ENCODE measurements around the gene AUP1. TPM values are rescaled to one million over a fixed set of nuclear protein-coding genes. Genes with fewer than 3 reads are reported as not detected.
A peak's percentile ranks its signal among the peaks of the same experiment; 100 is the strongest.

AUP1 gene
- total RNA-seq, 1 donor from 2014 or later: 57.4 TPM

GRCh38 chr2:74515981-74516633 is 13.4 kb downstream of the AUP1 start:
- no peak overlapping the region for H3K27ac ChIP-seq (ENCODE audit: low read depth, low read length)
- no peaks in the 10 kb centered on the region for H3K9me3 ChIP-seq (ENCODE audit: control insufficient read depth in 3 of 3, low read length in 3 of 3)
- H3K27me3 ChIP-seq (ENCODE audit: control insufficient read depth in 3 of 3, insufficient read depth in 3 of 3, low read length in 3 of 3): peaks cover 88 to 93% (median 91%) of the 10 kb centered on the region in 3 donors
- H3K4me3 ChIP-seq (ENCODE audit: low read length in 3 of 3): peak overlapping the region; percentile 9 to 57 (median 41)
- no peak overlapping the region for H3K9ac ChIP-seq (ENCODE audit: low read depth in 1 of 3, low read length in 3 of 3)
- peaks cover 12 to 15% (median 15%) of the 10 kb centered on the region in 3 donors for H3K4me1 ChIP-seq (ENCODE audit: control insufficient read depth in 3 of 3, insufficient read depth in 3 of 3, low read length in 3 of 3)
- H3K36me3 ChIP-seq (ENCODE audit: control insufficient read depth in 3 of 3, insufficient read depth in 3 of 3, low read length in 3 of 3): no peaks in the 10 kb centered on the region

DNA sequence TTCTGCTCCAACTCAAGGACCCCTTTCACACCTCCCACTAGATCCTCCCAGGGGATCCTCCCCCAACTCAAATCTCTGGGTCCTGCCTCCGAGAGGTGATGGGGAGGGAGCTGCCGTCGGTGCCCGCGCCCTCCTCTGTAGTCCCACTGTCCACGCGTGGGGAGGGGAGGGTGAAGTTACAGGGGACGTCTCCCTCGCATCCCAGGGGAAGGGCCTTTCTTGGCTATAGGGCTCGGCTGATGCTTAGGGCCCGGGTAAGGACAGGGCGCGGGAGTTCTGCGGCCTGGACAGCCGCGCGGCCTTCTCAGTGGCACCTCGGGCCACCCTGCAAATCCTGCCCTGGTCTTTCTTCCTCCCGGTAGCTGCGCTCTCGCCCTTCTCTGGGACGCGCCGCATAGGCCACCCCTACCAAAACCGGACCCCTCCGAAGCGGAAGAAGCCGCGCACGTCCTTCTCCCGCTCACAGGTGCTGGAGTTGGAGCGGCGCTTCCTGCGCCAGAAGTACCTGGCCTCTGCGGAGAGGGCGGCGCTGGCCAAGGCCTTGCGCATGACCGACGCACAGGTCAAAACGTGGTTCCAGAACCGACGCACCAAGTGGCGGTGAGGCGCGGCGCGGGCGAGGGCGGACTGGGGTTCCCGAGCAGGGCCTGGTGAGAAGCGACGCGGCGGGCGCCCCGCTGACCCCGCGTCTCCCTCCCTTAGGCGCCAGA is 14.1 kb downstream of the AUP1 start:
- Histone ChIP-seq H3K27ac (ENCODE audit: low read depth, low read length) (no peak overlapping the region), H3K9ac (ENCODE audit: low read depth in 1 of 3, low read length in 3 of 3) (no peak overlapping the region), H3K36me3 (ENCODE audit: control insufficient read depth in 3 of 3, insufficient read depth in 3 of 3, low read length in 3 of 3) (no peaks in the 10 kb centered on the region), H3K27me3 (ENCODE audit: control insufficient read depth in 3 of 3, insufficient read depth in 3 of 3, low read length in 3 of 3) (peaks cover 93 to 94% (median 94%) of the 10 kb centered on the region in 3 donors), H3K9me3 (ENCODE audit: control insufficient read depth in 3 of 3, low read length in 3 of 3) (no peaks in the 10 kb centered on the region), H3K4me1 (ENCODE audit: control insufficient read depth in 3 of 3, insufficient read depth in 3 of 3, low read length in 3 of 3) (peaks cover 12 to 15% (median 15%) of the 10 kb centered on the region in 3 donors), H3K4me3 (ENCODE audit: low read length in 3 of 3) (peak overlapping the region in 2 of 3 donors; percentile 35 to 57)

GRCh38 chr2:74514368-74515270 is 14.9 kb downstream of the AUP1 start, which contains the start of gene TLX2:
TLX2 (plus strand) TSS chr2:74514450; CDS start chr2:74514807, 357 bp downstream.
- Histone ChIP-seq H3K27ac (ENCODE audit: low read depth, low read length) (no peak within 1 kb of the TSS), H3K27me3 (ENCODE audit: control insufficient read depth in 3 of 3, insufficient read depth in 3 of 3, low read length in 3 of 3) (peaks cover 89 to 93% (median 93%) of the 10 kb centered on the region in 3 donors), H3K36me3 (ENCODE audit: control insufficient read depth in 3 of 3, insufficient read depth in 3 of 3, low read length in 3 of 3) (no peaks in the 10 kb centered on the region), H3K4me1 (ENCODE audit: control insufficient read depth in 3 of 3, insufficient read depth in 3 of 3, low read length in 3 of 3) (peaks cover 12 to 15% (median 15%) of the 10 kb centered on the region in 3 donors), H3K9me3 (ENCODE audit: control insufficient read depth in 3 of 3, low read length in 3 of 3) (no peaks in the 10 kb centered on the region), H3K9ac (ENCODE audit: low read depth in 1 of 3, low read length in 3 of 3) (no peak within 1 kb of the TSS), H3K4me3 (ENCODE audit: low read length in 3 of 3) (no peak within 1 kb of the TSS)

- peaks cover 12 to 15% (median 15%) of the 10 kb centered on the region in 3 donors for H3K4me1 ChIP-seq (ENCODE audit: control insufficient read depth in 3 of 3, insufficient read depth in 3 of 3, low read length in 3 of 3)
- H3K27me3 ChIP-seq (ENCODE audit: control insufficient read depth in 3 of 3, insufficient read depth in 3 of 3, low read length in 3 of 3): peaks cover 84 to 87% (median 85%) of the 10 kb centered on the region in 3 donors
- no peaks in the 10 kb centered on the region for H3K9me3 ChIP-seq (ENCODE audit: control insufficient read depth in 3 of 3, low read length in 3 of 3)
- no peak overlapping the region for H3K27ac ChIP-seq (ENCODE audit: low read depth, low read length)
- no peaks in the 10 kb centered on the region for H3K36me3 ChIP-seq (ENCODE audit: control insufficient read depth in 3 of 3, insufficient read depth in 3 of 3, low read length in 3 of 3)
- H3K9ac ChIP-seq (ENCODE audit: low read depth in 1 of 3, low read length in 3 of 3): no peak overlapping the region
- H3K4me3 ChIP-seq (ENCODE audit: low read length in 3 of 3): no peak overlapping the region
Measured at GRCh38 chr2:74513605-74514367, 15.7 kb downstream of the AUP1 start.

GRCh38 chr2:74512744-74513604 is 16.5 kb downstream of the AUP1 start:
- Histone ChIP-seq H3K9ac (ENCODE audit: low read depth in 1 of 3, low read length in 3 of 3) (no peak overlapping the region), H3K4me1 (ENCODE audit: control insufficient read depth in 3 of 3, insufficient read depth in 3 of 3, low read length in 3 of 3) (peaks cover 12 to 18% (median 18%) of the 10 kb centered on the region in 3 donors), H3K27me3 (ENCODE audit: control insufficient read depth in 3 of 3, insufficient read depth in 3 of 3, low read length in 3 of 3) (peaks cover 76 to 79% (median 77%) of the 10 kb centered on the region in 3 donors), H3K4me3 (ENCODE audit: low read length in 3 of 3) (no peak overlapping the region), H3K9me3 (ENCODE audit: control insufficient read depth in 3 of 3, low read length in 3 of 3) (no peaks in the 10 kb centered on the region), H3K36me3 (ENCODE audit: control insufficient read depth in 3 of 3, insufficient read depth in 3 of 3, low read length in 3 of 3) (no peaks in the 10 kb centered on the region), H3K27ac (ENCODE audit: low read depth, low read length) (no peak overlapping the region)

DNA sequence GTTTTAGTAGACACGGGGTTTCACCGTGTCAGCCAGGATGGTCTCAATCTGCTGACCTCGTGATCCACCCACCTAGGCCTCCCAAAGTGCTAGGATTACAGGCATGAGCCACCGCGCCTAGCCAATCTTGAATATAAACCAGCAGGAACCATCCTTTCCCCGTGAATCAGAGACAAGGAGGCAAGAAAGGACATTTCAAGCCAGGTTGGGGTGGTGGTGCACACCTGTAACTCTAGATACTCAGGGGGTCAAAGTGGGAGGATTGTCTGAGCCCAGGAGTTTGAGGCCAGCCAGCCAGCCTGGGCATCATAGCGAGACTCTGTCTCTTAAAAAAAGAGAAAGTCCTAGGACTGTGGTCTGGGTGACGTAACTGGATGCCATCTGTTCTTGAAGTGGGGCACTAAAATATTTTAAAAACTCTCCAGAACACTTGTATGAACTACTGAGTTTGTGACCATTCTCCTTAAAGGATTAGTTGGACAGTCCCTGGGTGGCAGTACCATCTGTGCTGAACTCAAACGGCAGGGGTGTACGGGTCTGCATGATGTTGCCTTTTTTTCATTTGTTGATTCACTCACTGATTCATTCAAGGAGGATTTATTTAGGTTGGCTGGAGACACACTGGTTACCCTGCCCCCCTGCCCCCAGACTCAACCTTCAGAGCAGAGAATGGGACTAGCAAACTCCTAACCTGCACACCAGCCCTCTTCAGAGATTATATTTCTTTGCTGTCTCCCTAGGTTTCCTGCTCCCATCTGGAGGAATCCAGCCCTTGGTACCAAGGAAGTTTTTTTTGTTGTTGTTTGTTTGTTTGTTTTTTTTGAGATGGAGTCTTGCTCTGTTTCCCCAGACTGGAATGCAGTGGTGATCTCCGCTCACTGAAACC is 18.2 kb downstream of the AUP1 start:
- Histone ChIP-seq H3K9ac (ENCODE audit: low read depth in 1 of 3, low read length in 3 of 3) (no peak overlapping the region), H3K9me3 (ENCODE audit: control insufficient read depth in 3 of 3, low read length in 3 of 3) (no peaks in the 10 kb centered on the region), H3K36me3 (ENCODE audit: control insufficient read depth in 3 of 3, insufficient read depth in 3 of 3, low read length in 3 of 3) (peaks cover 0 to 5% (median 4%) of the 10 kb centered on the region in 3 donors), H3K4me1 (ENCODE audit: control insufficient read depth in 3 of 3, insufficient read depth in 3 of 3, low read length in 3 of 3) (peaks cover 17 to 23% (median 22%) of the 10 kb centered on the region in 3 donors), H3K27me3 (ENCODE audit: control insufficient read depth in 3 of 3, insufficient read depth in 3 of 3, low read length in 3 of 3) (peaks cover 63 to 67% (median 64%) of the 10 kb centered on the region in 3 donors), H3K27ac (ENCODE audit: low read depth, low read length) (no peak overlapping the region), H3K4me3 (ENCODE audit: low read length in 3 of 3) (no peak overlapping the region)

- H3K4me3 ChIP-seq (ENCODE audit: low read length in 3 of 3): no peak overlapping the region
- H3K36me3 ChIP-seq (ENCODE audit: control insufficient read depth in 3 of 3, insufficient read depth in 3 of 3, low read length in 3 of 3): peaks cover 8 to 13% (median 11%) of the 10 kb centered on the region in 3 donors
- H3K27me3 ChIP-seq (ENCODE audit: control insufficient read depth in 3 of 3, insufficient read depth in 3 of 3, low read length in 3 of 3): peaks cover 52 to 61% (median 53%) of the 10 kb centered on the region in 3 donors
Measured at GRCh38 chr2:74510272-74510671, 19.2 kb downstream of the AUP1 start.

DNA sequence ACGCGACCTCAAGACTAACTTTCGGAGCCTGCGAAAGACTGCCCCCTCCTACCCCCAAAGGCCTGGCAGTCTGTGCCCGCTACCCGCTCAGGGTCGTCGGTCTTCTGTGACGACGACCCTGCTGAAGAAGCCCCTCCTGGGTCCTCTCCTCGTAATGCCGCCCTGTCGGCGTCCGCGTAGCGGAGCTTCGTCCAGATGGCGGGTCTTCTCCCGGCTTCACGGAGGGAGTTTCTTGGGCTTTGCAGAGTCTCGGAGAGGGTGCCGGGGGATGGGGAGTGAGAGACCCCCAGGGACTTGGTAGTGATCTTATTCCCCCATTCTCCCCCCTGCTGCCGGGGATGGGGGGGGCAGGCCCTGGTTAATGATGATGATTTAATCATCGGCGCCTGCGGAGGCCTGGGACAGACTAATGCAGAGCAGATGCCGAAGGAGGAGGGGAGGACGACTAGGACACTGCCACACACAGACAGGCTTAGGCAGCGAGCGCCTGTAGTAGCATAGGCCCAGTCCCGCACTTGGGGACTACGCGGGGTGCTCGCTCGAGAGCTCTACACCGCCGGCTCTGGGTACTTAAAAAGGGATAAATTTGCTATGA is 21.5 kb downstream of the AUP1 start:
- H3K4me3 ChIP-seq (ENCODE audit: low read length in 3 of 3): peak overlapping the region; percentile 97 to 100 (median 99)
- H3K9me3 ChIP-seq (ENCODE audit: control insufficient read depth in 3 of 3, low read length in 3 of 3): no peaks in the 10 kb centered on the region
- H3K9ac ChIP-seq (ENCODE audit: low read depth in 1 of 3, low read length in 3 of 3): peak overlapping the region; percentile 88 to 99 (median 98)
- peak overlapping the region; percentile 98 for H3K27ac ChIP-seq (ENCODE audit: low read depth, low read length)
- H3K36me3 ChIP-seq (ENCODE audit: control insufficient read depth in 3 of 3, insufficient read depth in 3 of 3, low read length in 3 of 3): peaks cover 16 to 19% (median 18%) of the 10 kb centered on the region in 3 donors
- H3K27me3 ChIP-seq (ENCODE audit: control insufficient read depth in 3 of 3, insufficient read depth in 3 of 3, low read length in 3 of 3): peaks cover 35 to 53% (median 39%) of the 10 kb centered on the region in 3 donors
- peaks cover 24 to 29% (median 26%) of the 10 kb centered on the region in 3 donors for H3K4me1 ChIP-seq (ENCODE audit: control insufficient read depth in 3 of 3, insufficient read depth in 3 of 3, low read length in 3 of 3)

More at GRCh38 chr2:74510272-74510671, 19.2 kb downstream of the AUP1 start:
- H3K27ac ChIP-seq (ENCODE audit: low read depth, low read length): no peak overlapping the region
- no peak overlapping the region for H3K9ac ChIP-seq (ENCODE audit: low read depth in 1 of 3, low read length in 3 of 3)
- H3K9me3 ChIP-seq (ENCODE audit: control insufficient read depth in 3 of 3, low read length in 3 of 3): no peaks in the 10 kb centered on the region
- H3K4me1 ChIP-seq (ENCODE audit: control insufficient read depth in 3 of 3, insufficient read depth in 3 of 3, low read length in 3 of 3): peaks cover 17 to 24% (median 20%) of the 10 kb centered on the region in 3 donors
